H1 (cell line): Measurements from ENCODE around the gene NTPCR. TPM values are rescaled to one million over a fixed set of nuclear protein-coding genes. Genes with fewer than 3 reads are reported as not detected.

Experiments
- CTCF ChIA-PET: fragments of 300-600 bp; sonication (Branson Sonifier 250); formaldehyde crosslinking; loops from one replicate; lab custom pipeline; 2021; ENCODE audit not compliant: partially characterized antibody; lab: Charles Lee
- POLR2A ChIA-PET: fragments of 300-600 bp; sonication (Branson Sonifier 250); formaldehyde crosslinking; loops from one replicate; lab custom pipeline; 2021; ENCODE audit warnings: inconsistent platforms; ENCODE audit not compliant: partially characterized antibody; lab: Charles Lee
- DNase-seq, 2 experiments: peaks; one replicate each; pipeline versions ENCODE4 v3.0.0 to v3.0.0-alpha.2; 2010 to 2022; ENCODE audit warnings: low spot score in 2 of 2, low read depth in 1 of 2, mixed read lengths in 1 of 2
- FAIRE-seq: peaks from 2 replicates; lab custom pipeline; 2011; peaks lifted over from hg19 to GRCh38; lab: Jason Lieb, UNC
- H2AFZ ChIP-seq: 2 replicates; pipeline ENCODE4 v1.8.1; 2012; ENCODE audit warnings: low read length, inconsistent platforms
- H2AK5ac ChIP-seq: 2 replicates; pipeline ENCODE4 v1.6.1; 2013; ENCODE audit warnings: low read depth, low read length
- H2BK120ac ChIP-seq: replicated peaks from 2 replicates; pipeline ENCODE3; 2013; ENCODE audit warnings: low read depth, low read length, inconsistent platforms
- H2BK12ac ChIP-seq: 2 replicates; pipeline ENCODE4 v1.6.1; 2013; ENCODE audit warnings: low read depth, low read length
- H2BK15ac ChIP-seq: 2 replicates; pipeline ENCODE4 v1.6.1; 2013; ENCODE audit warnings: low read length
- H2BK20ac ChIP-seq: 2 replicates; pipeline ENCODE4 v1.6.1; 2013; ENCODE audit warnings: low read length
- H2BK5ac ChIP-seq: 2 replicates; pipeline ENCODE4 v1.6.1; 2013; ENCODE audit warnings: low read depth, low read length
- H3K14ac ChIP-seq: 2 replicates; pipeline ENCODE4 v1.6.1; 2013; ENCODE audit warnings: inconsistent platforms; ENCODE audit not compliant: insufficient read length
- H3K18ac ChIP-seq: 2 replicates; pipeline ENCODE4 v1.6.1; 2013; ENCODE audit warnings: low read length; ENCODE audit errors: extremely low read depth
- H3K23ac ChIP-seq: 2 replicates; pipeline ENCODE4 v1.6.1; 2013; ENCODE audit warnings: inconsistent platforms; ENCODE audit not compliant: insufficient read length
- H3K23me2 ChIP-seq: 2 replicates; pipeline ENCODE4 v1.6.1; 2013; ENCODE audit warnings: low read depth, low read length
- H3K27ac ChIP-seq: 2 replicates; pipeline ENCODE4 v1.6.1; 2011; ENCODE audit warnings: low read depth, low read length, inconsistent platforms
- H3K27me3 ChIP-seq, 4 experiments: replicated peaks in 1 of 4; 1 replicate in 1 of 4; 2 replicates in 3 of 4; pipeline versions ENCODE4 v1.6.1 to v1.8.1; 2011 to 2013; ENCODE audit warnings: low read length in 3 of 4, mild to moderate bottlenecking in 3 of 4, inconsistent platforms in 2 of 4, mixed read lengths in 2 of 4, moderate library complexity in 1 of 4; ENCODE audit not compliant: control insufficient read depth in 3 of 4, insufficient read depth in 3 of 4; ENCODE audit errors: extremely low read depth in 1 of 4
- H3K36me3 ChIP-seq, 4 experiments: 2 replicates each; pipeline versions ENCODE4 v1.6.1 to v1.8.1; 2011 to 2013; ENCODE audit warnings: mild to moderate bottlenecking in 4 of 4, low read length in 3 of 4, moderate library complexity in 2 of 4, control low read depth in 1 of 4, inconsistent platforms in 1 of 4; ENCODE audit not compliant: insufficient read depth in 4 of 4, control insufficient read depth in 2 of 4
- H3K4ac ChIP-seq: replicated peaks from 2 replicates; pipeline ENCODE3; 2013; ENCODE audit warnings: low read length, low read depth, mixed read lengths, inconsistent platforms; ENCODE audit not compliant: insufficient read length
- H3K4me1 ChIP-seq, 4 experiments: replicated peaks in 1 of 4; 1 replicate in 1 of 4; 2 replicates in 3 of 4; pipeline versions ENCODE4 v1.6.1 to v1.8.1; 2011 to 2013; ENCODE audit warnings: low read length in 3 of 4, inconsistent platforms in 2 of 4, mixed read lengths in 1 of 4; ENCODE audit not compliant: insufficient read depth in 4 of 4, control insufficient read depth in 3 of 4
- H3K4me2 ChIP-seq, 2 experiments: 2 replicates each; pipeline versions ENCODE4 v1.6.1 to v1.8.1; 2011 to 2013; ENCODE audit warnings: low read depth in 2 of 2, low read length in 2 of 2, control low read depth in 1 of 2, inconsistent platforms in 1 of 2, mild to moderate bottlenecking in 1 of 2; ENCODE audit not compliant: insufficient read depth in 1 of 2
- H3K4me3 ChIP-seq, 4 experiments: fragments of 200-600, 300-600 bp in 1 of 4; sonication (generic), shearing (Covaris generic), sonication (Bioruptor Twin) in 1 of 4; 2 replicates each; pipeline versions ENCODE4 v1.5.1 to v1.8.1; 2011 to 2016; ENCODE audit warnings: low read length in 4 of 4, low read depth in 3 of 4, control low read depth in 2 of 4, inconsistent platforms in 2 of 4, mild to moderate bottlenecking in 2 of 4, mixed read lengths in 1 of 4, moderate library complexity in 1 of 4; ENCODE audit not compliant: insufficient read depth in 2 of 4; ENCODE audit errors: extremely low read depth in 1 of 4
- H3K56ac ChIP-seq: replicated peaks from 2 replicates; pipeline ENCODE3; 2013; ENCODE audit warnings: low read depth, mild to moderate bottlenecking, mixed read lengths, low read length, inconsistent platforms; ENCODE audit not compliant: insufficient read length
- H3K79me1 ChIP-seq: 2 replicates; pipeline ENCODE4 v1.6.1; 2013; ENCODE audit warnings: low read depth, low read length, control low read depth
- H3K79me2 ChIP-seq, 2 experiments: 2 replicates each; pipeline versions ENCODE4 v1.6.1 to v1.8.1; 2012 to 2013; ENCODE audit warnings: low read length in 2 of 2, mild to moderate bottlenecking in 2 of 2, inconsistent platforms in 1 of 2; ENCODE audit not compliant: insufficient read depth in 2 of 2, control insufficient read depth in 1 of 2
- H3K9ac ChIP-seq, 4 experiments: replicated peaks in 1 of 4; 1 replicate in 1 of 4; 2 replicates in 3 of 4; pipeline versions ENCODE4 v1.6.1 to v1.8.1; 2011 to 2013; ENCODE audit warnings: low read depth in 3 of 4, low read length in 3 of 4, control low read depth in 2 of 4, mild to moderate bottlenecking in 2 of 4, moderate library complexity in 2 of 4, inconsistent platforms in 1 of 4; ENCODE audit errors: extremely low read depth in 1 of 4
- H3K9me3 ChIP-seq, 2 experiments: 2 replicates each; pipeline versions ENCODE4 v1.6.1 to v1.8.1; 2012 to 2013; ENCODE audit warnings: mild to moderate bottlenecking in 2 of 2, moderate library complexity in 2 of 2, control low read depth in 1 of 2, inconsistent platforms in 1 of 2, low read depth in 1 of 2, low read length in 1 of 2, mixed read lengths in 1 of 2; ENCODE audit not compliant: insufficient read depth in 2 of 2
- H4K20me1 ChIP-seq, 2 experiments: replicated peaks in 1 of 2; 2 replicates each; pipeline versions ENCODE3 to v1.8.1; 2011 to 2013; ENCODE audit warnings: inconsistent platforms in 2 of 2, low read length in 2 of 2, mild to moderate bottlenecking in 1 of 2; ENCODE audit not compliant: insufficient read depth in 2 of 2, control insufficient read depth in 1 of 2
- H4K5ac ChIP-seq: 2 replicates; pipeline ENCODE4 v1.6.1; 2013; ENCODE audit warnings: low read length, low read depth, mixed read lengths, inconsistent platforms; ENCODE audit not compliant: insufficient read length
- H4K8ac ChIP-seq: 2 replicates; pipeline ENCODE4 v1.8.0; 2013; ENCODE audit warnings: mild to moderate bottlenecking, moderate library complexity, low read length, inconsistent platforms; ENCODE audit not compliant: insufficient read depth; ENCODE audit errors: extremely low read depth
- H4K91ac ChIP-seq: replicated peaks from 2 replicates; pipeline ENCODE3; 2013; ENCODE audit warnings: low read length, mixed read lengths, inconsistent platforms; ENCODE audit not compliant: insufficient read length
- ASH2L ChIP-seq: fragments of 200-600, 300-600 bp; sonication (generic); IDR thresholded peaks from one replicate; pipeline ENCODE4 v1.7.1; 2017; ENCODE audit warnings: low read length
- BACH1 ChIP-seq: IDR thresholded peaks from 2 replicates; pipeline ENCODE4 v1.6.1; 2012; ENCODE audit warnings: low read length, improper control_type of control experiment
- BCL11A ChIP-seq, 2 experiments: IDR thresholded peaks; one replicate each; pipeline ENCODE4 v1.6.1; 2011; ENCODE audit warnings: low read depth in 2 of 2, low read length in 2 of 2, mild to moderate bottlenecking in 2 of 2
- CBX5 ChIP-seq: fragments of 300-800, 300-1000 bp; sonication (generic); IDR thresholded peaks from 2 replicates; pipeline ENCODE4 v1.7.1; 2016; ENCODE audit warnings: antibody characterized with exemption, low read length, low read depth
- CREB1 ChIP-seq: IDR thresholded peaks from 2 replicates; pipeline ENCODE4 v1.6.1; 2012; ENCODE audit warnings: inconsistent platforms
- FOSL1 ChIP-seq: IDR thresholded peaks from 2 replicates; pipeline ENCODE4 v1.6.1; 2011; ENCODE audit warnings: mild to moderate bottlenecking, low read depth, low read length, moderate library complexity; ENCODE audit not compliant: insufficient read depth
- HDAC6 ChIP-seq: IDR thresholded peaks from one replicate; pipeline ENCODE4 v1.7.1; 2012; ENCODE audit warnings: low read depth, mild to moderate bottlenecking, inconsistent platforms, low read length, moderate library complexity
- POLR2AphosphoS5 ChIP-seq: IDR thresholded peaks from 2 replicates; pipeline ENCODE4 v1.6.1; 2011; ENCODE audit warnings: low read depth, low read length
- RNF2 ChIP-seq: fragments of 200-900, 300-1000 bp; sonication (generic); IDR thresholded peaks from 2 replicates; pipeline ENCODE4 v1.7.1; 2016; ENCODE audit warnings: borderline replicate concordance, low read depth, mild to moderate bottlenecking, antibody characterized with exemption, low read length; ENCODE audit not compliant: poor library complexity, severe bottlenecking; ENCODE audit errors: missing control alignments
- SIRT6 ChIP-seq: IDR thresholded peaks from one replicate; pipeline ENCODE4 v1.7.1; 2012; ENCODE audit warnings: low read length, inconsistent platforms
- SP2 ChIP-seq: IDR thresholded peaks from 2 replicates; pipeline ENCODE4 v1.6.1; 2012; ENCODE audit warnings: mild to moderate bottlenecking, low read length, inconsistent platforms
- SP4 ChIP-seq: IDR thresholded peaks from 2 replicates; pipeline ENCODE4 v1.6.1; 2012; ENCODE audit warnings: low read length, inconsistent platforms
- TAF1 ChIP-seq: IDR thresholded peaks from 2 replicates; pipeline ENCODE4 v1.6.1; 2011; ENCODE audit warnings: mild to moderate bottlenecking, low read depth, low read length
- TBP ChIP-seq: IDR thresholded peaks from 2 replicates; pipeline ENCODE4 v1.6.1; 2011; ENCODE audit warnings: low read depth, low read length, improper control_type of control experiment
- YY1 ChIP-seq: IDR thresholded peaks from 2 replicates; pipeline ENCODE4 v1.6.1; 2011; ENCODE audit warnings: low read depth, mild to moderate bottlenecking, low read length
- WGBS, 2 experiments: shearing (Covaris generic) in 1 of 2; methylation state at CpG; one replicate each; pipeline versions ENCODE4 v1.1.6 to v1.1.7; 2013 to 2015; ENCODE audit warnings: low lambda C conversion rate in 2 of 2, mixed read lengths in 2 of 2, inconsistent platforms in 1 of 2, low coverage in 1 of 2, missing lambda C conversion rate in 1 of 2; ENCODE audit not compliant: insufficient replicate concordance in 2 of 2, insufficient coverage in 1 of 2, insufficient read length in 1 of 2; ENCODE audit errors: extremely low coverage in 1 of 2, missing lambda C conversion rate in 1 of 2; 5-methylcytosine and 5-hydroxymethylcytosine counted together
- polyA plus RNA-seq, 7 experiments: library from polyadenylated mRNA; depleted of rRNA in 3 of 7; stranded (reverse) in 5 of 7; unstranded in 2 of 7; fragments of >200 nt in 5 of 7; fragments of 200-250 nt in 2 of 7; gene quantifications; 1 replicate in 5 of 7; 2 replicates in 1 of 7; 4 replicates in 1 of 7; pipeline versions ENCODE4 v1.2.1 to v1.2.3, GENCODE V29; 2011 to 2013; ENCODE audit warnings: missing spikeins in 2 of 7, mixed read lengths in 2 of 7
- total RNA-seq: library from RNA; stranded (reverse); fragmentation: NEBNext Ultra II Directional; extraction: Animal tissue kit (Norgen Biotek cat#: 25700); gene quantifications from 2 replicates; pipeline ENCODE4 v1.2.1, GENCODE V29; 2021
- TF ChIP-seq, protein P1 (sequence below): IDR thresholded peaks from 2 replicates; pipeline ENCODE4 v1.6.1; 2012; ENCODE audit warnings: inconsistent platforms

Gene NTPCR
- total and polyA plus RNA-seq, 2 of the 8 experiments (the other 6 are each of a cell fraction or from before 2014, with no cell fraction given), result 22.6 to 73.1 TPM

- Histone ChIP-seq H3K14ac (no peak overlapping the region), H2BK20ac (no peak overlapping the region), H2AFZ (no peak overlapping the region), H3K4me1 (no peaks in the 10 kb centered on the region), H3K4ac (no peak overlapping the region), H3K4me2 (no peak overlapping the region), H3K18ac (no peak overlapping the region), H4K5ac (no peak overlapping the region), H3K9me3 (no peaks in the 10 kb centered on the region), H2BK5ac (no peak overlapping the region), H2BK15ac (no peak overlapping the region), H3K27ac (no peak overlapping the region), H3K4me3 (no peak overlapping the region), H3K79me2 (peaks cover 0 to 37% of the 10 kb centered on the region in 2 experiments; a peak in 2 of 4 replicates), H3K27me3 (no peaks in the 10 kb centered on the region), H2BK120ac (no peak overlapping the region), H3K23me2 (no peaks in the 10 kb centered on the region), H3K23ac (no peak overlapping the region), H4K91ac (no peak overlapping the region), H3K36me3 (peaks cover 6 to 28% (median 10%) of the 10 kb centered on the region in 4 experiments; a peak in 7 of 8 replicates), H2BK12ac (no peak overlapping the region), H2AK5ac (no peak overlapping the region), H3K79me1 (peaks cover 3% of the 10 kb centered on the region), H4K8ac (no peak overlapping the region), H4K20me1 (peaks cover 10 to 11% of the 10 kb centered on the region in 2 experiments), H3K56ac (no peak overlapping the region), H3K9ac (no peak overlapping the region)
- DNase-seq, result no peak
- ChIA-PET CTCF (interaction anchor here (0.9 to 2.3 kb wide), 7 partner anchors 12 to 354 kb away, joined by 3 to 6 read pairs (median 3); no protein-coding TSS in a partner anchor), POLR2A (interaction anchor here (1.4 kb wide), 1 partner anchor 15 kb away, joined by 4 read pairs; no protein-coding TSS in a partner anchor)
- WGBS, 2 experiments, result 97% methylated on average over 6 of the region's 6 CpGs; no CpG with 5 or more reads in 1 of the 2 experiments
- no peak for FAIRE-seq
- TF ChIP-seq RNF2 (no peak), CREB1 (no peak), YY1 (no peak), POLR2AphosphoS5 (no peak), TAF1 (no peak), TBP (no peak), FOSL1 (no peak), BACH1 (no peak), CBX5 (no peak), ASH2L (no peak), HDAC6 (no peak), SIRT6 (no peak), SP4 (no peak), SP2 (no peak), BCL11A (IDR thresholded peaks at IDR 0.05; ENCODE audit: low read depth in 2 of 2, low read length in 2 of 2) (no peak)
- TF ChIP-seq, protein P1, sequence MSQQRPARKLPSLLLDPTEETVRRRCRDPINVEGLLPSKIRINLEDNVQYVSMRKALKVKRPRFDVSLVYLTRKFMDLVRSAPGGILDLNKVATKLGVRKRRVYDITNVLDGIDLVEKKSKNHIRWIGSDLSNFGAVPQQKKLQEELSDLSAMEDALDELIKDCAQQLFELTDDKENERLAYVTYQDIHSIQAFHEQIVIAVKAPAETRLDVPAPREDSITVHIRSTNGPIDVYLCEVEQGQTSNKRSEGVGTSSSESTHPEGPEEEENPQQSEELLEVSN, result no peak
These were observed 15.5 kb downstream of the NTPCR start for GRCh38 chr1:232965912-232966217.
